Activated gamma-delta T cell treated with Interleukin-2 at 50 U/mL for 16 hours (primary cell): Measurements from ENCODE around the gene TMC8.
"Not testable (repeated sequence)": the region's sequence is repeated elsewhere in the genome, so short reads cannot be mapped to it uniquely, and the experiment has no call there.

Source experiments
- DNase-seq: peaks from one replicate; pipeline ENCODE4 v3.0.0-alpha.2; 2020

Gene TMC8

GRCh38 chr17:78138204-78139060, 7.9 kb downstream of the TMC8 start:
- DNase-seq: no peak

GRCh38 chr17:78139861-78140168, 9.2 kb downstream of the TMC8 start:
- DNase-seq: not testable (repeated sequence)

- peak; percentile 87 for DNase-seq
Measured at GRCh38 chr17:78140169-78141051, 9.8 kb downstream of the TMC8 start.

GRCh38 chr17:78141437-78142118, 11.0 kb downstream of the TMC8 start:
- DNase-seq: no peak

- DNase-seq: no peak
Measured at GRCh38 chr17:78142119-78142861, 11.7 kb downstream of the TMC8 start.

- no peak for DNase-seq
Measured at GRCh38 chr17:78143214-78144146, 12.9 kb downstream of the TMC8 start.

GRCh38 chr17:78144147-78144719, 13.7 kb downstream of the TMC8 start:
- DNase-seq: no peak

GRCh38 chr17:78144736-78145641, 14.4 kb downstream of the TMC8 start:
- no peak for DNase-seq

- no peak for DNase-seq
Measured at GRCh38 chr17:78146471-78146869, 15.9 kb downstream of the TMC8 start.

GRCh38 chr17:78146881-78147280, 16.3 kb downstream of the TMC8 start:
- no peak for DNase-seq

- DNase-seq: no peak
Measured at GRCh38 chr17:78147315-78147998, 16.9 kb downstream of the TMC8 start.

- DNase-seq: no peak
Measured at GRCh38 chr17:78148286-78149016, 17.9 kb downstream of the TMC8 start.

GRCh38 chr17:78151514-78152008, 21.0 kb downstream of the TMC8 start:
- no peak for DNase-seq

GRCh38 chr17:78154903-78155811, 24.6 kb downstream of the TMC8 start:
- DNase-seq: no peak

GRCh38 chr17:78159575-78160158, 29.1 kb downstream of the TMC8 start:
- DNase-seq: no peak

- DNase-seq: no peak
Measured at GRCh38 chr17:78163881-78164747, 33.5 kb downstream of the TMC8 start.
